Measurements from ENCODE around the gene RPS6KC1. TPM values are rescaled to one million over a fixed set of nuclear protein-coding genes. Genes with fewer than 3 reads are reported as not detected.
"Not testable (repeated sequence)": the region's sequence is repeated elsewhere in the genome, so short reads cannot be mapped to it uniquely, and the experiment has no call there.

RPS6KC1 gene
- total and polyA plus RNA-seq, 9 of the 15 experiments (the other 6 are each of a cell fraction or from before 2014, with no cell fraction given), result 4.3 to 34.6 (median 20.9) TPM

GRCh38 chr1:213196328-213197054 is 145.4 kb downstream of the RPS6KC1 start:
- ATAC-seq; POLR2A ChIA-PET; H3K27me3 ChIP-seq (ENCODE audit: control insufficient read depth in 2 of 2, insufficient read depth in 2 of 2, low read length in 2 of 2); H3K9ac ChIP-seq (ENCODE audit: insufficient read depth in 1 of 2, low read depth in 2 of 2, low read length in 2 of 2); H3K27ac ChIP-seq (ENCODE audit: extremely low read depth, low read depth, low read length); H2AFZ ChIP-seq (ENCODE audit: low read depth, low read length); H3K9me1 ChIP-seq (ENCODE audit: control insufficient read depth, insufficient read depth, low read length); H3K4me2 ChIP-seq (ENCODE audit: insufficient read depth, low read length); DNase-seq (ENCODE audit: extremely low read depth in 1 of 4, low spot score in 3 of 4); CTCF ChIA-PET (ENCODE audit: low intra/inter-chr PET ratio); H3K79me2 ChIP-seq (ENCODE audit: control insufficient read depth, insufficient read depth, low read length); BruUV-seq (replicated peaks); intact Hi-C loops (cut with micrococcal nuclease); FAIRE-seq; in situ Hi-C loops (cut with MboI); H3K4me1 ChIP-seq (replicated peaks in 1 of 2; ENCODE audit: control insufficient read depth in 2 of 2, insufficient read depth in 2 of 2, low read length in 2 of 2); H3K9me3 ChIP-seq (replicated peaks; ENCODE audit: control insufficient read depth, insufficient read depth, low read depth, low read length); H4K20me1 ChIP-seq (replicated peaks; ENCODE audit: control insufficient read depth, insufficient read depth, low read length); H3K4me3 ChIP-seq: not testable (repeated sequence)
- H3K36me3 ChIP-seq (ENCODE audit: control insufficient read depth, insufficient read depth, low read length), result peaks cover 11% of the 10 kb centered on the region; the same call in 2 of the 3 replicates
- 87% methylated on average over 9 of the region's 10 CpGs for WGBS (ENCODE audit: insufficient coverage, low coverage, missing lambda C conversion rate)

- Histone ChIP-seq H3K4me2 (ENCODE audit: insufficient read depth, low read length) (no peak overlapping the region), H3K4me3 (no peak overlapping the region), H3K9me1 (ENCODE audit: control insufficient read depth, insufficient read depth, low read length) (no peaks in the 10 kb centered on the region), H3K9me3 (replicated peaks; ENCODE audit: control insufficient read depth, insufficient read depth, low read depth, low read length) (no peaks in the 10 kb centered on the region), H3K36me3 (ENCODE audit: control insufficient read depth, insufficient read depth, low read length) (peaks cover 17% of the 10 kb centered on the region), H4K20me1 (replicated peaks; ENCODE audit: control insufficient read depth, insufficient read depth, low read length) (no peaks in the 10 kb centered on the region), H2AFZ (ENCODE audit: low read depth, low read length) (no peak overlapping the region), H3K27me3 (ENCODE audit: control insufficient read depth in 2 of 2, insufficient read depth in 2 of 2, low read length in 2 of 2) (no peaks in the 10 kb centered on the region), H3K27ac (ENCODE audit: extremely low read depth, low read depth, low read length) (no peak overlapping the region), H3K79me2 (ENCODE audit: control insufficient read depth, insufficient read depth, low read length) (no peaks in the 10 kb centered on the region), H3K9ac (ENCODE audit: insufficient read depth in 1 of 2, low read depth in 2 of 2, low read length in 2 of 2) (no peak overlapping the region), H3K4me1 (replicated peaks in 1 of 2; ENCODE audit: control insufficient read depth in 2 of 2, insufficient read depth in 2 of 2, low read length in 2 of 2) (no peaks in the 10 kb centered on the region)
- no peak for DNase-seq (ENCODE audit: extremely low read depth in 1 of 4, low spot score in 3 of 4)
- intact Hi-C loops (cut with micrococcal nuclease), result no loop called here
- in situ Hi-C loops (cut with MboI), result no loop called here
- WGBS (ENCODE audit: insufficient coverage, low coverage, missing lambda C conversion rate), result 75% methylated on average over 3 of the region's 3 CpGs
- BruUV-seq (replicated peaks), result no TSS peak
- ATAC-seq, result peak; percentile 36; the same call in 1 of the 3 replicates
- CTCF ChIA-PET (ENCODE audit: low intra/inter-chr PET ratio), result no interaction called here
- no peak for TF ChIP-seq SREBF1 (IDR thresholded peaks at IDR 0.05; ENCODE audit: borderline replicate concordance, low read depth, low read length)
- TF ChIP-seq AFF1 (IDR thresholded peaks at IDR 0.05; ENCODE audit: low read depth in 1 of 2, partially characterized antibody in 2 of 2), result peak in 1 of 2 experiments; percentile 98
- FAIRE-seq, result no peak
- POLR2A ChIA-PET, result no interaction called here
These were observed 149.6 kb downstream of the RPS6KC1 start for GRCh38 chr1:213200630-213201029.

Measured in K562 (cell line).